NCI-H146 (cell line): ENCODE data around the gene PALD1.

Source experiments
- DNase-seq: peaks from one replicate; lab custom pipeline; 2025; lab: John Stamatoyannopoulos, UW

The PALD1 gene

GRCh38 chr10:70535451-70535850, 56.9 kb downstream of the PALD1 start:
- DNase-seq = no peak

- DNase-seq = no peak
Observed at GRCh38 chr10:70536196-70536861, 57.8 kb downstream of the PALD1 start.

- DNase-seq = peak; percentile 41
Observed at GRCh38 chr10:70537398-70538194, 59.0 kb downstream of the PALD1 start.

GRCh38 chr10:70538195-70538520, 59.6 kb downstream of the PALD1 start:
- no peak for DNase-seq

GRCh38 chr10:70538731-70539338, 60.3 kb downstream of the PALD1 start:
- no peak for DNase-seq

- no peak for DNase-seq
Observed at GRCh38 chr10:70539471-70539870, 60.9 kb downstream of the PALD1 start.

- no peak for DNase-seq
Observed at GRCh38 chr10:70540089-70540788, 61.7 kb downstream of the PALD1 start.

GRCh38 chr10:70540789-70541360, 62.3 kb downstream of the PALD1 start:
- DNase-seq = peak; percentile 97

- no peak for DNase-seq
Observed at GRCh38 chr10:70541736-70542564, 63.4 kb downstream of the PALD1 start.

- DNase-seq = no peak
Observed at GRCh38 chr10:70542565-70542938, 64.0 kb downstream of the PALD1 start.

- no peak for DNase-seq
Observed at GRCh38 chr10:70543911-70544310, 65.3 kb downstream of the PALD1 start.

- no peak for DNase-seq
Observed at GRCh38 chr10:70544431-70545340, 66.1 kb downstream of the PALD1 start.

- no peak for DNase-seq
Observed at GRCh38 chr10:70546584-70546983, 68.0 kb downstream of the PALD1 start.

- DNase-seq = no peak
Observed at GRCh38 chr10:70549351-70549961, 70.9 kb downstream of the PALD1 start.

GRCh38 chr10:70549962-70550458, 71.4 kb downstream of the PALD1 start:
- peak; percentile 51 for DNase-seq

- DNase-seq = no peak
Observed at GRCh38 chr10:70550459-70550858, 71.9 kb downstream of the PALD1 start.

GRCh38 chr10:70551466-70551865, 72.9 kb downstream of the PALD1 start:
- no peak for DNase-seq

GRCh38 chr10:70551971-70552422, 73.4 kb downstream of the PALD1 start:
- no peak for DNase-seq

- DNase-seq = no peak
Observed at GRCh38 chr10:70552586-70552985, 74.0 kb downstream of the PALD1 start.

- no peak for DNase-seq
Observed at GRCh38 chr10:70555371-70555770, 76.8 kb downstream of the PALD1 start.
